KG1 (cell line): ENCODE measurements around the gene LRRC8B.
A peak's percentile ranks its signal among the peaks of the same experiment; 100 is the strongest.
"Not testable (repeated sequence)": the region's sequence is repeated elsewhere in the genome, so short reads cannot be mapped to it uniquely, and the experiment has no call there.

Experiments
- DNase-seq: peaks from one replicate; lab custom pipeline; 2025; lab: John Stamatoyannopoulos, UW

LRRC8B gene

GRCh38 chr1:89525169-89525855, 683 bp downstream of the LRRC8B start:
- DNase-seq: peak; percentile 29

GRCh38 chr1:89527256-89527655, 2.6 kb downstream of the LRRC8B start:
- no peak for DNase-seq

DNA sequence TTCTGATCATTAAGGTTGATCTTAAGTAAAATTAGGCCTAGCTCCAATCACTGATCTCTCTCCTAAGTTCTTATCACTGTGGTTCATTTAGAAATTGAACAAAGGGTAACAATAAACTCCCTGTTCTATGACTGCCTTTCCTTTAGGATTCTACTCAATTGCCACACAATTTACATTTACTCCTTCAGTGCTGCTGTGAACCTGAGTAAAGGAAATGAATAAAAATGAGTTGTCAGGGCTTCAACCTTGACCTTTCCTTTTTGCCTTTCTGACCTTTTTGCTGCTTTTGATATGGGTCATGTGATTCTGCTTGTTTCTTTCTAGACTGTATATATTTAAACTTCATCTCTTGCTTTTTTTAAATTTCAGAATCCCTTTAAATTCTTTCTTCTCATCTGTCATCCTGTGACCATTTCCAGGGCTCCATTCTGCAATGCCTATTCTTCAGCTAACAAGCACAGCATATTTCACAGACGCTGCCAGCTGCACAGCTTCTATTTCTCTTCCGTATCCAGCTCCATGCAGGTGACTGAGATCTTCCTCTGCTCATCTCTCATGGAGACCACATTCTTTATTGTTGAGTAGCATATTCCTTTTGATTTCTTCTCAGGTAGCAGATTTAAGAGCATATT, 3.2 kb downstream of the LRRC8B start:
- no peak for DNase-seq

DNA sequence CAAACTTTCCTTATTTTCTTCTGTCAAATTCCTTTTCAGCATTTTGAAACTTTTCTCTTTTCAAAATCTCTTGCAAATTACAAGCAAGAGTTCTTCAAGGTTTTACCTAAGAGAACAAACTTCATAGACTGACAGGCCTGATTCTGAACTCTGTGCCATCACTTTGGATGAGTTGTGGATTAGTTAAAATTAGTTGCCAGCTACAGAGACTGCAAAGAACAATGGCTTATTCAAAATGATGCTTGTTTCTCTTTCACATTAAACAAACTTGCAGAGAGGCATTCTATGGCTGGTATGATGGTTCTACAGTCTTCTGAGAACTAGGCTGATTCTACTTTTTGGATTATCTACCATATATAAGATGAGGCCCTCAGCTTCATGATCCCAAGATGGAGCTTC, 3.8 kb downstream of the LRRC8B start:
- DNase-seq: no peak

- DNase-seq: no peak
These were observed 4.6 kb downstream of the LRRC8B start for GRCh38 chr1:89529196-89529595.

DNA sequence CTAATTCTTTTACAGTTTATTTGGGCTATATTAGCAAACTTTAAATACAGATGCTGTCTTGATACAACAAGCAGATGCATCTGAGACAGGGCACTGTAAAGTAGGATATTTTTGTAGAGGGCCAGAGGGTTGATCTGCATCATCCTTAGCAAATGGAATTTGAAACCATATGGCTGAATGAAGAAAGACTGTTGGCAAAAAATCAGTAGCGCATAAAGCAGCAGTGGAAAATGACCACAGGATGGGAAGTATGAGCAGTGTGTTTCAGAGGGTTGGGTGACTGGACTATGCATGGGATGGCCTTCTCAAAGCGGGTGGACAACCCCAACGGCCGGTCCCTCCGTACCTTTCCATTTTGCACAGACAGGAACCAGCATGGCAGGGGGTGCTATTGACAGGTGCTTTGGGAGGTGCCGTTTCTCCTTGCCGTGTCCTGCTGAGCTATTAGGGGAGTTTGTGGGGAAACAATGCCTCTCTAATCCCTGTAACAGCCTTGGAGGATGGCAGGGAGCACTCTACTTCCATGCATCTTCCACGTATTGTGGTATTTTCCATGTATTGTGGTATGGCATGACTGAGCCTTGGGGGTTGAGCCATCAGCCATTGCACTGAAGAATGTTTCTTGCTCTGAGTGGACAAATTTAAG, 5.9 kb downstream of the LRRC8B start:
- DNase-seq: no peak

DNA sequence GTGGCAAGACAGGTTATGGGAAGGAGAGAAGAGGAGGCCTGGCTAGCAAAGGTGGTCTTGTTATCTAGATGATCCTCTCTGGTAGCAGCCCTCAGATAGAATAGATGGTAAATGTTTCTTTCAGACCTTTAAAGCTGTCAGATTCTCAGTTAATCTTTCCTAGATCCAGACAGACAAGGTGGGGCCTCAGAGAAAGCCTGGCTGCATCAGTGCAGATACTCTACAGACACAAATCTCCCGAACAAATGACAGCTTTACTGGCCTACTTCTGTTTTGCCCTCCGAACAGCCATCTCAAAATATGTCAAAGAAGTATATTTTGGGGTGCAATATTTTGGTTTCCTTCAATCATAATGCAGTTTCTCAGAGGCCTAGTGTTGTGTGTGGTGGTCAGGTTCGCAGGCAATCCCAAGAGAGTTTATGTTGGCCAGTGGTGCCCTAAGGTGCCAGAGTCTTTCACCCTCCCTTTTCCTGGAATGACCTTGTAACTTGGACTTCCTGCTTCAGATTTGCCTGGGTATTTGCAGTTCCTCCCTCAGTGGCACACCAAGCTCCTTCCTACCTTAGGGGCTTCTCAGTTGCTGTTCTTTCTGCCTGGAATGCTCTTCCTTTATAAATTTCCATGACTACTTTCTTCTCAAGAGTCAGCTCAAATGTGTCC, 7.0 kb downstream of the LRRC8B start:
- DNase-seq: no peak

- no peak for DNase-seq
These were observed 7.6 kb downstream of the LRRC8B start for GRCh38 chr1:89532228-89532627.

DNA sequence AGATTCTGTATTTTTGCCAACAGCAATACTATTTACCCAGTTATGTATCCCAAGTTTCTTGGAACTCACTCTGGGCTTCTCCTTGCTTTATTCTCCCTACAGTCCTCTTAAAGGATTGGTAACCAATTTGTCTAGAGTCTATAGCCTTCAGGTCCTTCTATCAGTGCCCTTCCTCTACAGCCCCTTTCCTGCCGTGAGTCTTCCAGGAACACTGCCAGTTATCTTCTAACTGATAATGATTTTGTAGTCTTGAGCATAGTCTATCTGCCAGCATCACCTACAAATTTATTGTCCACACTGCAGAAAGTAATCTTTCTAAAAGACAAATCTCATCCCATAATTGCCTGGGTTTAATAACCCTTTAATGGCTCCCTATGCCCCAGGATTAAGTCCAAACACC, 8.2 kb downstream of the LRRC8B start:
- no peak for DNase-seq

DNA sequence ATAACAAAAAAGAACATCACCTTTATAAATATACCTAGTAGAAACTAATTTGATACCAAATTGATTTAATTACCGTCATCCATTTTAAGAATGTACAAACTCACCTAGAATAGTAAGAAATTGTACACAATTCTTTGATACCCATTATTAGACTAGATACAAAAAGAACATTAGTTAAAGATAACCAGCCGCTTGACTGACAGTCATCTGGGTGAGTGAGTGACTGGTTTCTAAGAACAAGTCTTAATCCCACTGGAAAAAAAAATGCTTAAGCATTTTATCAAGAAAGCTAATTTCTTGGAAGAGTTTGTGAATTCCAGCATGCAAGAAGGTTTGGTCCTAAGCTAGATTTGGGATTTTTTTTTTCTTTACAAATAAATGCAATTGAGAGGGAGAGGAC, 10.9 kb downstream of the LRRC8B start:
- no peak for DNase-seq

- no peak for DNase-seq
These were observed 12.1 kb downstream of the LRRC8B start for GRCh38 chr1:89536555-89537341.

- DNase-seq: peak; percentile 61
These were observed 13.7 kb downstream of the LRRC8B start for GRCh38 chr1:89538361-89538760.

DNA sequence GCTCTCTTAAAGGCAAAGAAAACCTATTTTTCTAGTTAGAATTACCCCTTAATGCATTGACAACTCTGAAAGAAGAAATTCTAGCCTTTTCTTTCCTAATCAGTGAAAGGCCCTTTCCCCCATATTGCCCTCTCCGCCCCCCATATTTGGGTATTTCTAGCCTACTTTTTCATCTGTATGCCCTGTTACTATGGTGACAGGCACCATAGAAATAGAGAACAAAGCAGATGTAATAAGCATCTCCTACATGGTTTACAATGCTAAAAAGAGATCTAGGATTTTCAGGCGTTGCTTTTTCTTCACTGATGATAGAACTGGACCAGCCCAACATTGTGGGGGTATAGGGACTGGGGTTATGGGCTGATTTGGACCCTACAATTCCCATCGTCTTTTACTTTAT, 14.5 kb downstream of the LRRC8B start:
- DNase-seq: no peak

DNA sequence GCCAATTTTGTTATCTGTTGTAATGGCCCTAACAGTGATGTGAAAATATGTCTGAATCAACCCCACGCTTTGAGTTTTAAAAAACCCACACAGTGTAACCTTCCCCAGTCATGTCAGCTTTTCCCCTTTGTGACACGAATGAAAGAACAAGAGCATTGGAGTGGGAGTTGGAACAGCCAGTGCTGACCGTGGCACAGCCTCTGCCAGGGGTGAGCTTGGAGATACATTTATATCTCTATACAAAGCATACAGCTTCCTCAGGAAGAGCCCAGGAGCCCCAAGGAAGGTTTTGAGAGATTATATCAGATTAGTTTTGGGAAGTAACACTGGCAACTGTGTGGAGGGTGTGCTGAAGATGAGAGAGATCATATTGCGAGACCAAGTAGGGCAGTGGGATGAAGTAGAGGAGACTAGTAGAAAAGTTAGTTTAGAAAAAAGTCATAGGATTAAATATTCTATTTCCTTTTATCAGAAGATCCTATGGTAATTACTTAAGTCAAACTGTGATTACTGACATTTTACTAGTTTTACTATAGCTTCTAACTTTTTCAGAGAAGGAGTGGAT, 15.9 kb downstream of the LRRC8B start:
- DNase-seq: peak; percentile 23

GRCh38 chr1:89542345-89542744, 17.7 kb downstream of the LRRC8B start:
- DNase-seq: no peak

DNA sequence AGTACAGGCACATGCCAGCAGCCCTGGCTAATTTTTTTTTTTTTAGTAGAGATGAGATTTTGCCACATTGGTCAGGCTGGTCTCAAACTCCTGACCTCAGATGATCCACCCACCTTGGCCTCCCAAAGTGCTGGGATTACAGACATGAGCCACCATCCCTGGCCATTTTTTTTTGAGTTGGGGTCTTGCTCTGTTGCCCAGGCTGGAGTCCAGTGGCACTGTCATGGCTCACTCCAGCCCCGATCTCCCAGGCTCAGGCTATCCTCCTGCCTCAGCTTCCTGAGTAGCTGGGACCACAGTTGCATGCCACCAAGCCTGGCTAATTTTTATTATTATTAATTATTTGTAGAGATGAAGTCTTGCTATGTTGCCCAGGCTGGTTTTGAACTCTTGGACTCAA, 19.0 kb downstream of the LRRC8B start:
- DNase-seq: not testable (repeated sequence)

- no peak for DNase-seq
These were observed 20.8 kb downstream of the LRRC8B start for GRCh38 chr1:89545264-89546038.

GRCh38 chr1:89546082-89546889, 21.7 kb downstream of the LRRC8B start:
- DNase-seq: no peak

- no peak for DNase-seq
These were observed 22.4 kb downstream of the LRRC8B start for GRCh38 chr1:89546934-89547562.
